ENCODE results near the gene ABHD17A. TPM values are rescaled to one million over a fixed set of nuclear protein-coding genes. Genes with fewer than 3 reads are reported as not detected.
"Not testable (repeated sequence)": the region's sequence is repeated elsewhere in the genome, so short reads cannot be mapped to it uniquely, and the experiment has no call there.

The ABHD17A gene
- total RNA-seq, 1 donor from 2014 or later, result 62.7 TPM

GRCh38 chr19:1909761-1910080 is 24.4 kb upstream of the ABHD17A start:
- no peak for DNase-seq

GRCh38 chr19:1908364-1908678 is 23.0 kb upstream of the ABHD17A start:
- no peak for DNase-seq

- no peak for DNase-seq
Observed at GRCh38 chr19:1907563-1908363, 22.5 kb upstream of the ABHD17A start.

GRCh38 chr19:1906985-1907562 is 21.8 kb upstream of the ABHD17A start:
- DNase-seq, result no peak

- DNase-seq, result no peak
Observed at GRCh38 chr19:1905863-1906375, 20.6 kb upstream of the ABHD17A start.

GRCh38 chr19:1905110-1905862 is 20.0 kb upstream of the ABHD17A start, which contains the start of the genes ADAT3 and SCAMP4:
Gene ADAT3 (plus strand): TSS chr19:1905399. CDS start chr19:1912048, 6,649 bp downstream.
Gene SCAMP4 (plus strand): TSS chr19:1905399. CDS start chr19:1915020, 9,621 bp downstream.
- DNase-seq, result peak; percentile 99

GRCh38 chr19:1904860-1905109 is 19.5 kb upstream of the ABHD17A start:
- DNase-seq, result no peak

GRCh38 chr19:1902923-1903322 is 17.6 kb upstream of the ABHD17A start:
- DNase-seq, result no peak

GRCh38 chr19:1901940-1902404 is 16.7 kb upstream of the ABHD17A start:
- no peak for DNase-seq

- no peak for DNase-seq
Observed at GRCh38 chr19:1896508-1896907, 11.2 kb upstream of the ABHD17A start.

GRCh38 chr19:1893791-1894190 is 8.5 kb upstream of the ABHD17A start:
- DNase-seq, result no peak

GRCh38 chr19:1889907-1890306 is 4.6 kb upstream of the ABHD17A start:
- DNase-seq, result no peak

GRCh38 chr19:1888385-1888784 is 3.1 kb upstream of the ABHD17A start:
- DNase-seq, result no peak

GRCh38 chr19:1886360-1886759 is 1.1 kb upstream of the ABHD17A start:
- DNase-seq, result not testable (repeated sequence)

- no peak for DNase-seq
Observed at GRCh38 chr19:1884719-1885334, 469 bp downstream of the ABHD17A start.

GRCh38 chr19:1884291-1884718 is 991 bp downstream of the ABHD17A start:
- no peak for DNase-seq

GRCh38 chr19:1883784-1884183 is 1.5 kb downstream of the ABHD17A start:
- DNase-seq, result no peak

- DNase-seq, result no peak
Observed at GRCh38 chr19:1882786-1883692, 2.3 kb downstream of the ABHD17A start.

- no peak for DNase-seq
Observed at GRCh38 chr19:1882089-1882785, 3.1 kb downstream of the ABHD17A start.

GRCh38 chr19:1881393-1882088 is 3.8 kb downstream of the ABHD17A start:
- not testable (repeated sequence) for DNase-seq
